Measurements from ENCODE around the gene ESPL1. TPM values are rescaled to one million over a fixed set of nuclear protein-coding genes. Genes with fewer than 3 reads are reported as not detected.
A peak's percentile ranks its signal among the peaks of the same experiment; 100 is the strongest.
"Not testable (repeated sequence)": the region's sequence is repeated elsewhere in the genome, so short reads cannot be mapped to it uniquely, and the experiment has no call there.

ESPL1 gene
- total RNA-seq, 2 experiments from 2014 or later, result 88.4 to 90.2 TPM

DNA sequence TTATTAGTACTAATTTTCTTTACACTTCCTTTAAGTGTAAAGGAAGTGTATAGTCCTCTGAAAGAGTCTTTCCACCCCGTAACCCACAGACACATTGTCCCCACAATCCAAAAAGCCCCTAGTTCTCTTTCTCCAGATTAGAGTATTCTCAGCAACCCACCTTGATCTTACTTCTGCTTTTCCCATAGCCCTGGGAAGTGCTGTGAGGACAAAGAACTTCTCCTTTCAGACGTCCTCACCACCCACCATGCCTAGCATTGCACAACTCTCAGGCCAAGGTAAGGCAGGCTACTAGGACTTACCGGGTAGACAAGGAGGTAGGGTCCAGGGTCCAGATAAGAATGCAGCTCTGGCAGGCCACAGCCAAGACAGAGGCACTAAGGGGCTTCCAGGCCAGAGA, 45.9 kb downstream of the ESPL1 start:
- peaks cover 4% of the 10 kb centered on the region for H3K4me1 Mint-ChIP-seq
- no peaks in the 10 kb centered on the region for H3K27me3 Mint-ChIP-seq
- POLR2A ChIA-PET, result no interaction called here

DNA sequence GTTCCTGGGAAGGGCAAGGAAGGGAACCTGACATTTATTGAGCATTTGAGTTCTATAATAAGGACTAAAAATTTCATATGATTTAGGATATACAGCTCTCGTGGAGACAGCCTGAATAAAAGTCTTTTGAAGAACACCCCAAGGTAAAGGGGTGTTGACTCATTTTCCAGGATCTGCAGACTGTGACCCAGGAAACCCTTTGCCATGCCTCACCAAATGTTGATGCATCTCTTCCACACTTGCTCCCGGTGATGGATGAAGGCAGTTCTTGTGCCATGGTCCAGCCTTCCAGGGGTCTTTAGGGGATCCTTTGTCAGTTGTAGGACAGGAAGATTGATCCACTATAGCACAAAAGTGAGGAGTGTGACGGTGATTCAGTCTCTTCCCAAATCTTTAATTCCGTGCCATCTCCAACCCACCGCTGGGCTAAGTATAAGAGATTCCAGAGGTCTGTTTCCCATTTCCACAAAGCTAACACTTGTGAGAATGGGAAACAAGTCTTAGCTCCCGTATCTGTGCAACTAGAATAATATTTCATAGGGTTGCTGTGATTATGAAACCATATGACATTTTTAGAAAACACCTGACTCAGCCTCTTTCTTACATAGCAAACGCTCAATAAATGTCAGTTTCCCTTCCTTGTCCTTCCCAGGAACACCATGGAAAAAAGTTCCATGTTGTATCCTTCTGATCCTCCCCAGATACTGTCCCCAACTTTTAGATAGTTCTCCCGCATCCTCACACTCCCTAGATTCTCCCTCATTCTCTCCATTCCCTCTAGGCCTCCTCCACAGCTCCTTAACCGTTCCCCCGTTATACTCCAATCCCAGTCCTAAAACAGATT, 52.5 kb downstream of the ESPL1 start:
- peaks cover 41% of the 10 kb centered on the region for H3K4me1 Mint-ChIP-seq
- peak overlapping the region; percentile 90 for H3K4me3 Mint-ChIP-seq
- no peaks in the 10 kb centered on the region for H3K27me3 Mint-ChIP-seq
- ChIA-PET CTCF (interaction anchor here (0.6 to 7.3 kb wide), 71 partner anchors 9 to 314 kb away, joined by 3 to 144 read pairs (median 5); partner anchors contain the start of genes CSAD, EIF4B, ESPL1 and ITGB7), POLR2A (interaction anchor here (0.6 to 8.8 kb wide), 30 partner anchors 10 to 314 kb away, joined by 3 to 141 read pairs (median 4); partner anchors contain the start of genes CSAD, ESPL1, ITGB7 and MAP3K12)
- peak overlapping the region; percentile 95 for H3K27ac Mint-ChIP-seq
- no peaks in the 10 kb centered on the region for H3K9me3 Mint-ChIP-seq
- no peak for DNase-seq
- H3K36me3 Mint-ChIP-seq (ENCODE audit: low read depth), result peaks cover 16% of the 10 kb centered on the region

More for the DNA sequence above, 45.9 kb downstream of the ESPL1 start:
- no peak overlapping the region for H3K27ac Mint-ChIP-seq
- CTCF ChIA-PET, result no interaction called here
- DNase-seq, result no peak
- H3K4me3 Mint-ChIP-seq, result no peak overlapping the region
- peaks cover 44% of the 10 kb centered on the region for H3K36me3 Mint-ChIP-seq (ENCODE audit: low read depth)
- no peaks in the 10 kb centered on the region for H3K9me3 Mint-ChIP-seq

DNA sequence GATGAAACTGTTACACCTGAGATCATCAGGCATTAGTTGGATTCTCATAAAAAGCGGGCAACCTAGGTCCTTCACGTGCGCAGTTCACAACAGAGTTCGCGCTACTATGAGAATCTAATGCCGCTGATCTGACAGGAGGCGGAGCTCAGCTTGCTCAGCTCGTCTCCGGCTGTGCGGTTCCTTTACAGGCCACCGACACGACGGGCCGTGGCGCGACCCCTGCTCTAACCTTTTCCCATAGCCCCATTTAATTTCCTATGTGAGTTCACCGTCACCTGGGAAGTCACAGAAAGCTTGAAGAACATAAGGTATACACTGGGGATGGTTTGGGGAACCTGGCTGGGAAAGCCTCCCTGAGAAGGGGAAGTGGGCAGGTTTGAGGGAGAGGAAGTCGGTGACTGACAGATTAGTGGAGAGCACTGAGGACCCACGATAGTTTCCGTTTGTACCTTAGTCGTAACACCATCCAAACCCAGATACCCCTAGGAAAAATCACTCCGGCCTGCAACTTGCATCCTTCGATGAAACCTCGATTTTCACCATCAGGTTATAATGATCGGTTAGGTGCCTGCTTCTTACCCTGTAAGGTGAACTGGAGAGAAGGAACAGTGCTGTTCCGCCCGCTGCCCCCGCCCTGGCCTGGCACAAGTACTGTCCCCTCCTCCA, 56.1 kb downstream of the ESPL1 start:
- Mint-ChIP-seq H3K9me3 (no peaks in the 10 kb centered on the region), H3K27ac (peak overlapping the region; percentile 97), H3K36me3 (ENCODE audit: low read depth) (no peaks in the 10 kb centered on the region), H3K4me3 (peak overlapping the region; percentile 83), H3K4me1 (peaks cover 42% of the 10 kb centered on the region), H3K27me3 (peaks cover 12% of the 10 kb centered on the region)
- peak; percentile 73 for DNase-seq
- CTCF ChIA-PET, result interaction anchor here (0.6 to 7.7 kb wide), 31 partner anchors 11 to 352 kb away, joined by 3 to 144 read pairs (median 5); partner anchors contain the start of genes AMHR2, ATP5MC2, CSAD and ESPL1
- POLR2A ChIA-PET, result interaction anchor here (0.6 to 8.8 kb wide), 22 partner anchors 8 to 180 kb away, joined by 3 to 141 read pairs (median 8); partner anchors contain the start of genes CSAD, ESPL1, ITGB7 and MAP3K12

DNA sequence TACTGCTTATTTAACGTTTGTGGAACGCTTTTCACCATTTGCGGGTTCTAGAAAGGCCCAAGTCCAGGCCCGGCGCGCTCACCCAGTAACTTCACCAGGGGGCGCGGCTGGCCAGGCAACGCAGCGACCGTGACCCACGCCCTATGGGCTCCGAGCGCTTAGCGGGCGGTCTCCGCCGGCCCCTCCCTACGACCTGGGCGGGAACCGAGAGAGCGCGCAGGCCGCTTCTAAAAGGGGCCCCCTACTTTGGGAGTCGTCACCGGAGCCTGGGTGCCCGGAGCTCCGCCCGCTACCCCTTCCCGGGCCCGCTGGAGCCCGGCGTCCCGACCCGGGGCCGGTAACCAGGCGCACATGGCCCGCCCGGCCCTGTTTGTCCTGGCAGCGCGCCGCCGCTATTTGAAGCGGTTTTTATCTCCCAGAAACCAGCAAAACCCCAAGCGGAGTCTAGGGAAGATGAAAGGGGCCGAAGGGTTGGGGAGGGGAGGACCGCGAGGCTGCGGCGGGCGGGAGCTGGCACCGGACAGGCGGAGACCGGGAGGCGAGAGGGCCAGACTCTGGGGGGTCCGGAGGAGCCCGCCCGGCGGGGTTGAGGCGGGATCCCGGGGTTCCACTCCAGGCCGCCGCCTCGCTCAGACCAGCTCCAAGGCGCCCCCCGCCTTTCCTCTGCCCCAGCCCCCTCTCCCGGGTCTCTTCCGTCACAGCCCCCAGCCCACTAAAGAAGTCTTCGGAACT, 56.8 kb downstream of the ESPL1 start:
- H3K27me3 Mint-ChIP-seq, result peaks cover 15% of the 10 kb centered on the region
- H3K4me1 Mint-ChIP-seq, result peaks cover 40% of the 10 kb centered on the region
- POLR2A ChIA-PET, result interaction anchor here (0.7 to 8.8 kb wide), 22 partner anchors 8 to 271 kb away, joined by 3 to 141 read pairs (median 8); partner anchors contain the start of genes CSAD, ESPL1, ITGB7 and MAP3K12
- CTCF ChIA-PET, result interaction anchor here (0.9 to 7.7 kb wide), 22 partner anchors 21 to 319 kb away, joined by 3 to 144 read pairs (median 4); partner anchors contain the start of genes CSAD, ESPL1, MYG1 and PFDN5
- H3K27ac Mint-ChIP-seq, result peak overlapping the region; percentile 97
- no peaks in the 10 kb centered on the region for H3K9me3 Mint-ChIP-seq
- H3K4me3 Mint-ChIP-seq, result peak overlapping the region; percentile 83
- DNase-seq, result peak; percentile 90
- no peaks in the 10 kb centered on the region for H3K36me3 Mint-ChIP-seq (ENCODE audit: low read depth)

DNA sequence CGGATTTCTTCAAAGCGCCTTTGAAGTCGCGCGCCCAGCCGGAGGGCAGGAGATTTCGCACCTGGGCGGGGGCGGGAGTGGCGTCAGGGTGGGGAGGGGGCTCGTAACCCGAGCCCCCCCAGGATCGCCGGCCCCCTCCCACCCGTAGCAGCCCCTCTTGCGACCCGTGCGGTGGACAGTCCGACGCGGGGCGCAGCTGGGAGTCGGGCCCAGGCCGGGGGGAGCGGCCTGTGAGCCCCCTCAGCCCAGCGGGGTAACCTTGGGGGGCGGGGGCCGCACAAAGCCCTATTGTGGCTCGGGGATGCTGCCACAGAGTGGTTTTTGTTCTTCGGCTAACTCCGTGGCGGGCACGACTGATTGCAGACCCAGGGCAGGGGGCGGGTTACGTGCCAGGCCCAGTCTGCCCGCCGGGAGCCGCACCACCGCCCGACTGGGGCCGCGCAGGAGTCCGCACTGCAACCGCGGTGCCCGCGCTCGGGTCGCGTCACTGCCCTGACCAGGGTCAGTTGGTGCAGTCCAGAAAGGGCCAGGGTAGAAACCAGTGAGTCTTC, 57.5 kb downstream of the ESPL1 start:
- Mint-ChIP-seq H3K27ac (peak overlapping the region; percentile 71), H3K9me3 (no peaks in the 10 kb centered on the region), H3K4me1 (peaks cover 34% of the 10 kb centered on the region), H3K27me3 (peaks cover 19% of the 10 kb centered on the region), H3K4me3 (peak overlapping the region; percentile 83), H3K36me3 (ENCODE audit: low read depth) (no peaks in the 10 kb centered on the region)
- ChIA-PET POLR2A (interaction anchor here (0.7 to 8.8 kb wide), 19 partner anchors 8 to 272 kb away, joined by 3 to 141 read pairs (median 9); partner anchors contain the start of genes CSAD, ESPL1, MAP3K12 and MYG1), CTCF (interaction anchor here (0.9 to 7.7 kb wide), 14 partner anchors 20 to 183 kb away, joined by 3 to 144 read pairs (median 4); partner anchors contain the start of genes PFDN5, SP1 and TARBP2)
- peak; percentile 33 for DNase-seq

DNA sequence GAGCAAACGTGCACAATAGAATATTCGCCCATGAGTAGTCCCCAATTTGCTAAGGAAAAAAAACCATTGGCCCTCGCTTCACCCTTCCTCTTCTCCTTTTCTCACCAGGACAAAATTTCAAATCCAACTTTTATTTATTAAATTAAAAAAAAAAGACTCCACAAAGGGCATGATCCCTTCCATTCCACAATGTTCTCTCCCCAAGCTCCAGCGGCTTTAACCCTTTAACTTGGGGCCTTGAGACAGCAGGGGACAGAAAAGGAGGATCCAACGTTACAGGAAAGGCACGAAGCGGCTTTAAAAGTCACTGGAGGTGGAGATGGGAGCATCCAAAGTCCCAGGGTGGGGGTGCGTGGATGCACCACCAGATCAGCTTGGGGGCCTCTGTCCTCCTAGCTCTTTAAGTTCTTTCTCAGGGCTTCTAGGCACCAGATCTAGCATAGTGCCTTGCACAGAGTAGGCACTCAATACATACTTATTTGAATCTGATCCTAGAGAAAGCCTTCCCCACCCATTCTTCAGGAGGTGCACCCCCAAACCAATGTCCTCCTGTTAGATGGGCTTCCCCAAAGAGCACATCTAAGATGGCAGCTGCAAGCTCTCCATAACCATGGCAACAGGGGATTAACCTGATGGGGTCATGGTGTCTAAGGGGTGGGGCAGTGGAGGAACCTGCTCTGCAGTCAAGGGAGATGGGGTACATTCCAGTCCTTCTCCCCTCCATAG, 58.5 kb downstream of the ESPL1 start:
- peak overlapping the region; percentile 71 for H3K4me3 Mint-ChIP-seq
- peak overlapping the region; percentile 71 for H3K27ac Mint-ChIP-seq
- no peaks in the 10 kb centered on the region for H3K36me3 Mint-ChIP-seq (ENCODE audit: low read depth)
- peaks cover 23% of the 10 kb centered on the region for H3K4me1 Mint-ChIP-seq
- POLR2A ChIA-PET, result interaction anchor here (0.7 to 2.4 kb wide), 5 partner anchors 19 to 174 kb away, joined by 3 to 10 read pairs (median 3); partner anchors contain the start of genes ITGB7, PRR13 and TARBP2
- CTCF ChIA-PET, result interaction anchor here (0.6 to 7.7 kb wide), 15 partner anchors 9 to 225 kb away, joined by 3 to 110 read pairs (median 3); partner anchors contain the start of genes SP1, SP7 and TARBP2
- no peak for DNase-seq
- H3K27me3 Mint-ChIP-seq, result peaks cover 20% of the 10 kb centered on the region
- H3K9me3 Mint-ChIP-seq, result no peaks in the 10 kb centered on the region

DNA sequence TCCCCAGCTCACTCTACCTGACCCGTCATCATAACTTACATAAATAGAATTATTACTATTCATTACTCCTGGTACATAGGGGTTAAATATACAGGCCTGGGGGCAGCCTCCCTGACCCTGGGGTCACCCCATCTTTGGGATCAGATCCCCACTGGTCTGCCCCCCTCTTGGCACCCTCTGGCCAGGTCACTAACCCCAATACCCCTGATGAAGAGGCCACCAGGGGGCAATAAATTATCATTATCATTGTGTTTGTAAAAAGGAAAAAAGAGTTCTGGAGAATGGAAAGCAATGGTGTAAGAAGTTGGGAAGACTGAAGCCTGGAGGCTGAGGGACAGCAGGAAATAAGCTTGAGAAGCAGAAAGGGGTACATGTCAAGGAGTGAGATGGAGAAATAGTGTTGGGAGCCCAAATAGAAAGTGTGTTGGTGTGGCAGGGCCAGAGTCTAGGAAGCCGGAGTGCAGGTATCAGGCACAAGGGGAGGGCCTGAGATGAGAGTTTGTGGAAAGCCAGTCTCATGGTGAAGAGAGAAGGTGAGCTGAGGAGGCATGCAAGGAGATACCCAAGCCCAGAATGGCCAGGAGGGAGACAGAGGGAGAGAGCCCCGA, 59.4 kb downstream of the ESPL1 start:
- no peaks in the 10 kb centered on the region for H3K36me3 Mint-ChIP-seq (ENCODE audit: low read depth)
- DNase-seq, result no peak
- ChIA-PET POLR2A (interaction anchor here (0.7 to 2.4 kb wide), 4 partner anchors 18 to 174 kb away, joined by 3 to 10 read pairs (median 3); partner anchors contain the start of genes ITGB7, PRR13 and TARBP2), CTCF (interaction anchor here (0.9 to 7.7 kb wide), 10 partner anchors 9 to 182 kb away, joined by 3 to 110 read pairs (median 6); partner anchors contain the start of genes SP7 and TARBP2)
- peak overlapping the region; percentile 4 for H3K4me3 Mint-ChIP-seq
- peaks cover 27% of the 10 kb centered on the region for H3K27me3 Mint-ChIP-seq
- no peak overlapping the region for H3K27ac Mint-ChIP-seq
- H3K9me3 Mint-ChIP-seq, result no peaks in the 10 kb centered on the region
- peaks cover 21% of the 10 kb centered on the region for H3K4me1 Mint-ChIP-seq

DNA sequence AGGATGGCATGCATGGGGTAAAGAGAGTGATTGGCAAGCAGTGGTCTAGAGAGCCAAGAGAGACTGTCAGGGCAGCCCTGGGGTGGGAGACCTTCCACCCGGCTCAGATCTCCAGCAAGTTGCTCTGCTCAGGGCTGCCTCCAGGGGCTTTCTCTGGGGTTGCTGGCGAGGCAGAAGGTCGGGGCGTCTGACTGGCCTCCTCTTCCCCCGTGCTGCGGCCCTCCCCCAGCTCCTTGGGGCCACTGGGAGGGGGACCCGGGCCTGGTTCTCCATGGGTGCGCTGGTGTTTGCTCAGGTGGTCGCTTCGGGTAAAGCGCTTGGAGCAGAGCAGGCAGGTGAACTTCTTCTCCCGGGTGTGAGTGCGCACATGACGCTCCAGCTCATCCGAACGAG, 59.9 kb downstream of the ESPL1 start:
- no peak overlapping the region for H3K4me3 Mint-ChIP-seq
- ChIA-PET POLR2A (interaction anchor here (1.6 to 2.4 kb wide), 2 partner anchors 17 to 114 kb away, joined by 3 to 10 read pairs; partner anchors contain the start of gene PRR13), CTCF (interaction anchor here (0.9 to 7.7 kb wide), 7 partner anchors 18 to 181 kb away, joined by 3 to 110 read pairs (median 8); partner anchors contain the start of gene TARBP2)
- DNase-seq, result no peak
- no peak overlapping the region for H3K27ac Mint-ChIP-seq
- no peaks in the 10 kb centered on the region for H3K9me3 Mint-ChIP-seq
- peaks cover 17% of the 10 kb centered on the region for H3K4me1 Mint-ChIP-seq
- H3K36me3 Mint-ChIP-seq (ENCODE audit: low read depth), result no peaks in the 10 kb centered on the region
- H3K27me3 Mint-ChIP-seq, result peaks cover 27% of the 10 kb centered on the region

- Mint-ChIP-seq H3K27me3 (peaks cover 47% of the 10 kb centered on the region), H3K9me3 (no peaks in the 10 kb centered on the region), H3K36me3 (ENCODE audit: low read depth) (no peaks in the 10 kb centered on the region), H3K4me1 (peaks cover 8% of the 10 kb centered on the region), H3K27ac (no peak overlapping the region), H3K4me3 (no peak overlapping the region)
- ChIA-PET POLR2A (interaction anchor here (1.0 to 1.8 kb wide), 3 partner anchors 9 to 61 kb away, joined by 3 to 5 read pairs (median 4); partner anchors contain the start of genes AAAS and SP1), CTCF (interaction anchor here (1.4 to 7.7 kb wide), 4 partner anchors 9 to 21 kb away, joined by 5 to 110 read pairs (median 10); partner anchors contain the start of gene AAAS)
- no peak for DNase-seq
Observed at GRCh38 chr12:53330671-53331070, 62.6 kb downstream of the ESPL1 start.

GRCh38 chr12:53332339-53332738, 64.2 kb downstream of the ESPL1 start:
- not testable (repeated sequence) for H3K4me3 Mint-ChIP-seq; H3K9me3 Mint-ChIP-seq; DNase-seq; H3K27ac Mint-ChIP-seq; H3K36me3 Mint-ChIP-seq (ENCODE audit: low read depth); H3K4me1 Mint-ChIP-seq
- ChIA-PET POLR2A (interaction anchor here (1.3 to 1.6 kb wide), 2 partner anchors 9 to 13 kb away, joined by 4 read pairs; no protein-coding TSS in a partner anchor), CTCF (interaction anchor here (1.0 to 2.0 kb wide), 2 partner anchors 13 to 119 kb away, joined by 3 to 7 read pairs; no protein-coding TSS in a partner anchor)
- H3K27me3 Mint-ChIP-seq, result peaks cover 58% of the 10 kb centered on the region
